K562 (cell line): ENCODE measurements around the gene SH3TC1. TPM values are rescaled to one million over a fixed set of nuclear protein-coding genes. Genes with fewer than 3 reads are reported as not detected.
A peak's percentile ranks its signal among the peaks of the same experiment; 100 is the strongest.

Experiments used
- ARID1B ChIP-seq: fragments of 450-650 bp; IDR thresholded peaks from 2 replicates; pipeline ENCODE4 v1.6.1; 2016; ENCODE audit warnings: antibody characterized with exemption, mild to moderate bottlenecking, inconsistent platforms
- ATF1 ChIP-seq, 2 experiments: fragments of 450-650 bp in 1 of 2; IDR thresholded peaks; 2 replicates each; pipeline ENCODE4 v1.6.1; 2016; ENCODE audit warnings: missing compliant biosample characterization in 1 of 2, missing genetic modification characterization in 1 of 2
- BRD4 ChIP-seq: fragments of 200-600 bp; sonication (generic); IDR thresholded peaks from 2 replicates; pipeline ENCODE4 v1.6.1; 2017; ENCODE audit warnings: inconsistent platforms
- EGR1 ChIP-seq: fragments of 450-650 bp; conservative IDR thresholded peaks from 2 replicates; pipeline ENCODE4 v1.6.1; 2017; ENCODE audit warnings: mild to moderate bottlenecking
- FOXJ3 ChIP-seq: sonication (generic); formaldehyde crosslinking; IDR thresholded peaks from 2 replicates; pipeline ENCODE4 v1.4.0; 2020; ENCODE audit warnings: mild to moderate bottlenecking, missing genetic modification reagents
- NCOA6 ChIP-seq: fragments of 450-650 bp; IDR thresholded peaks from 2 replicates; pipeline ENCODE4 v1.6.1; 2017; ENCODE audit warnings: mild to moderate bottlenecking
- NRF1 ChIP-seq, 2 experiments: fragments of 450-650 bp; IDR thresholded peaks in 1 of 2; conservative IDR thresholded peaks in 1 of 2; 2 replicates each; pipeline ENCODE4 v1.6.1; 2014; ENCODE audit warnings: mild to moderate bottlenecking in 2 of 2
- POLR2H ChIP-seq: IDR thresholded peaks from 2 replicates; pipeline ENCODE4 v1.6.1; 2016; ENCODE audit warnings: missing genetic modification characterization, low read depth, mild to moderate bottlenecking, control low read depth, missing compliant biosample characterization, moderate library complexity
- POU5F1 ChIP-seq: fragments of 150-350 bp; IDR thresholded peaks from 2 replicates; pipeline ENCODE4 v1.6.1; 2014; ENCODE audit warnings: borderline replicate concordance, low read length, low read depth, mild to moderate bottlenecking; ENCODE audit not compliant: partially characterized antibody
- PTRF ChIP-seq: fragments of 450-650 bp; IDR thresholded peaks from 2 replicates; pipeline ENCODE4 v1.6.1; 2016; ENCODE audit warnings: mild to moderate bottlenecking, missing genetic modification characterization, missing compliant biosample characterization
- PURB ChIP-seq: sonication (generic); formaldehyde crosslinking; IDR thresholded peaks from 2 replicates; pipeline ENCODE4 v1.9.0; 2021; ENCODE audit warnings: low read depth, mild to moderate bottlenecking, missing genetic modification reagents
- SMAD2 ChIP-seq: fragments of 150-350 bp; IDR thresholded peaks from 2 replicates; pipeline ENCODE4 v1.6.1; 2014; ENCODE audit warnings: low read depth, mild to moderate bottlenecking, low read length
- SRSF9 ChIP-seq: fragments of 200-400 bp; formaldehyde crosslinking; IDR thresholded peaks from 2 replicates; pipeline ENCODE4 v1.6.1; 2017; ENCODE audit warnings: low read depth, low read length, borderline replicate concordance
- ZNF41 ChIP-seq: fragments of 250-450 bp; sonication (Bioruptor Pico); conservative IDR thresholded peaks from 2 replicates; pipeline ENCODE4 v1.4.0; 2020; ENCODE audit warnings: mild to moderate bottlenecking
- ZNF583 ChIP-seq: fragments of 250-450 bp; sonication (Bioruptor Pico); IDR thresholded peaks from 2 replicates; pipeline ENCODE4 v1.4.0; 2020
- polyA plus RNA-seq, 8 experiments: library from polyadenylated mRNA; depleted of rRNA in 4 of 8; stranded (reverse) in 5 of 8; unstranded in 3 of 8; fragments of >200 nt; fragmentation: Nextera tagmentation in 2 of 8; fragmentation: Illumina TruSeq in 1 of 8; extraction: Ambion mirVana in 2 of 8; extraction: Trizol in 1 of 8; gene quantifications; 2 replicates each; pipeline versions ENCODE4 v1.2.1 to v1.2.3, GENCODE V29; 2011 to 2014; ENCODE audit warnings: inconsistent platforms in 1 of 8, missing spikeins in 1 of 8
- total RNA-seq, 7 experiments: library from RNA; depleted of rRNA in 6 of 7; stranded (reverse); fragments of >200 nt in 6 of 7; fragmentation: Illumina TruSeq in 2 of 7; extraction: Trizol in 2 of 7; gene quantifications; 2 replicates each; pipeline versions ENCODE4 v1.2.1 to v1.2.3, GENCODE V29; 2011 to 2021; ENCODE audit warnings: low replicate concordance in 1 of 7
- TF ChIP-seq, protein P1 (sequence below): IDR thresholded peaks from 2 replicates; pipeline ENCODE4 v1.6.1; 2011; ENCODE audit warnings: borderline replicate concordance, low read depth, mild to moderate bottlenecking, moderate library complexity, low read length; ENCODE audit not compliant: insufficient read depth, poor library complexity, severe bottlenecking
- TF ChIP-seq, protein P2 (sequence below): sonication (generic); formaldehyde crosslinking; IDR thresholded peaks from 2 replicates; pipeline ENCODE4 v1.5.0; 2020; ENCODE audit warnings: missing genetic modification reagents
- TF ChIP-seq, protein P3 (sequence below), 2 experiments: IDR thresholded peaks; 2 replicates each; pipeline ENCODE4 v1.6.1; 2011; ENCODE audit warnings: borderline replicate concordance in 1 of 2, control low read depth in 1 of 2, low read depth in 1 of 2, low read length in 1 of 2, mild to moderate bottlenecking in 1 of 2, mixed read lengths in 1 of 2, moderate library complexity in 1 of 2; ENCODE audit not compliant: insufficient read depth in 1 of 2, insufficient read length in 1 of 2, poor library complexity in 1 of 2, severe bottlenecking in 1 of 2; ENCODE audit errors: extremely low read depth in 1 of 2
- TF ChIP-seq, protein P4 (sequence below): fragments of 250-450 bp; sonication (Bioruptor Pico); IDR thresholded peaks from 2 replicates; pipeline ENCODE4 v1.4.0; 2020; ENCODE audit warnings: mild to moderate bottlenecking
- TF ChIP-seq, protein P5 (sequence below): IDR thresholded peaks from 2 replicates; pipeline ENCODE4 v1.6.1; 2014; ENCODE audit warnings: antibody characterized with exemption

The SH3TC1 gene
- total and polyA plus RNA-seq, 9 of the 15 experiments (the other 6 are each of a cell fraction or from before 2014, with no cell fraction given): 0.04 to 2.1 (median 0.48) TPM; not detected in 1

DNA sequence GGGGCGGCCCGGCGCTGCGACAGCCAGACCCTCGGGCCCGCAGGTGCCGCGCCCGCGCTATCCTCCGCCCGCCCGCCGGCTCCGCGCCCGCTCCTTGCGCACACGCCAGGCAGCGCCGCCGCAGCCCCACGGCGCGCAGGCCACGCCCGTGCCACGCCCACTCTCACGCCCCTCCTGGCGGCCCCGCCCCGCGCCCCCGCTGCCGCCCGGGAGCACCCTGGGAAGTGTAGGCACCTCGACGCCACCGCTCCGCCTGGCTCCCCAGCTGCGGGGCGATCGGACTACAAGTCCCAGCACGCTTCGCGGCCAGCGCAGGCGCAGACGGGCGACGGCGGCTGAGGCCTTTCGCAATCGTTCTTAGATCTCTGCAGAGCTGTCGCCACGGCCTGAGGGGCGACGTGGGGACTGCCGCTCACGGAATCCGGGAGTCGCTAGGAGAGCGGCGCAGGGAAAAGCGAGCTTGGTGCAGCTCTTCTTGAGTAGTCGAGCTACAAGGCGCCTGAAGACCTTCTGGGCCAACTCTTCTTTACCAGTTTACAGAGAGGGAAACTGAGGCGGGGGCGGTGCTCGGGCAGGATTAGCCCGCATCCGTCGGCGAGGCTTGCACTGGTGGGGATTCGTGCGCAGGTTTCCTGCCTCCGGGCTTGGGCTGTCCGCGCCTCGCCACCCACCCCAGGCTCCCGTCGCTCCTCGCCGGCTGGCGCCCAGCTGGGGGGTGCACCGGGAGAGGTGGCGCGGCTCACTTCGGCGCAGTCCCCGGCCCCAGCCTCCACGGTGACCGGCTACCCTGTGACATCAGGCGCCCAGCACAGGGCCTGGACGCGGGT lies 40.2 kb upstream of the SH3TC1 start, which contains the start of gene ABLIM2 (continued):
- TF ChIP-seq, protein P1, sequence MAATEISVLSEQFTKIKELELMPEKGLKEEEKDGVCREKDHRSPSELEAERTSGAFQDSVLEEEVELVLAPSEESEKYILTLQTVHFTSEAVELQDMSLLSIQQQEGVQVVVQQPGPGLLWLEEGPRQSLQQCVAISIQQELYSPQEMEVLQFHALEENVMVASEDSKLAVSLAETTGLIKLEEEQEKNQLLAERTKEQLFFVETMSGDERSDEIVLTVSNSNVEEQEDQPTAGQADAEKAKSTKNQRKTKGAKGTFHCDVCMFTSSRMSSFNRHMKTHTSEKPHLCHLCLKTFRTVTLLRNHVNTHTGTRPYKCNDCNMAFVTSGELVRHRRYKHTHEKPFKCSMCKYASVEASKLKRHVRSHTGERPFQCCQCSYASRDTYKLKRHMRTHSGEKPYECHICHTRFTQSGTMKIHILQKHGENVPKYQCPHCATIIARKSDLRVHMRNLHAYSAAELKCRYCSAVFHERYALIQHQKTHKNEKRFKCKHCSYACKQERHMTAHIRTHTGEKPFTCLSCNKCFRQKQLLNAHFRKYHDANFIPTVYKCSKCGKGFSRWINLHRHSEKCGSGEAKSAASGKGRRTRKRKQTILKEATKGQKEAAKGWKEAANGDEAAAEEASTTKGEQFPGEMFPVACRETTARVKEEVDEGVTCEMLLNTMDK: no peak
- no peak for TF ChIP-seq ATF1 (CRISPR knock-in tag; IDR thresholded peaks at IDR 0.05)
- peak; percentile 35; the same call in 1 of the 2 replicates for TF ChIP-seq ATF1 (tag; IDR thresholded peaks at IDR 0.05)
- peak; percentile 88 for TF ChIP-seq EGR1
- TF ChIP-seq ZNF583: no peak
- TF ChIP-seq, protein P2, sequence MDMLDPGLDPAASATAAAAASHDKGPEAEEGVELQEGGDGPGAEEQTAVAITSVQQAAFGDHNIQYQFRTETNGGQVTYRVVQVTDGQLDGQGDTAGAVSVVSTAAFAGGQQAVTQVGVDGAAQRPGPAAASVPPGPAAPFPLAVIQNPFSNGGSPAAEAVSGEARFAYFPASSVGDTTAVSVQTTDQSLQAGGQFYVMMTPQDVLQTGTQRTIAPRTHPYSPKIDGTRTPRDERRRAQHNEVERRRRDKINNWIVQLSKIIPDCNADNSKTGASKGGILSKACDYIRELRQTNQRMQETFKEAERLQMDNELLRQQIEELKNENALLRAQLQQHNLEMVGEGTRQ (CRISPR knock-in tag): no peak
- peak; percentile 95 to 96 for TF ChIP-seq NRF1 (conservative IDR thresholded peaks at IDR 0.05 in 1 of 2, IDR thresholded peaks at IDR 0.05 in 1 of 2)
- no peak for TF ChIP-seq BRD4
- TF ChIP-seq, protein P3, sequence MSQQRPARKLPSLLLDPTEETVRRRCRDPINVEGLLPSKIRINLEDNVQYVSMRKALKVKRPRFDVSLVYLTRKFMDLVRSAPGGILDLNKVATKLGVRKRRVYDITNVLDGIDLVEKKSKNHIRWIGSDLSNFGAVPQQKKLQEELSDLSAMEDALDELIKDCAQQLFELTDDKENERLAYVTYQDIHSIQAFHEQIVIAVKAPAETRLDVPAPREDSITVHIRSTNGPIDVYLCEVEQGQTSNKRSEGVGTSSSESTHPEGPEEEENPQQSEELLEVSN (IDR thresholded peaks at IDR 0.05; ENCODE audit: borderline replicate concordance in 1 of 2, extremely low read depth in 1 of 2, insufficient read depth in 1 of 2, insufficient read length in 1 of 2, low read depth in 1 of 2, low read length in 1 of 2, poor library complexity in 1 of 2, severe bottlenecking in 1 of 2): peak in 1 of 2 experiments; percentile 56
- no peak for TF ChIP-seq POLR2H (tag)
- TF ChIP-seq ARID1B: no peak
- TF ChIP-seq NCOA6: no peak
- no peak for TF ChIP-seq ZNF41 (CRISPR knock-in tag)
- TF ChIP-seq, protein P4, sequence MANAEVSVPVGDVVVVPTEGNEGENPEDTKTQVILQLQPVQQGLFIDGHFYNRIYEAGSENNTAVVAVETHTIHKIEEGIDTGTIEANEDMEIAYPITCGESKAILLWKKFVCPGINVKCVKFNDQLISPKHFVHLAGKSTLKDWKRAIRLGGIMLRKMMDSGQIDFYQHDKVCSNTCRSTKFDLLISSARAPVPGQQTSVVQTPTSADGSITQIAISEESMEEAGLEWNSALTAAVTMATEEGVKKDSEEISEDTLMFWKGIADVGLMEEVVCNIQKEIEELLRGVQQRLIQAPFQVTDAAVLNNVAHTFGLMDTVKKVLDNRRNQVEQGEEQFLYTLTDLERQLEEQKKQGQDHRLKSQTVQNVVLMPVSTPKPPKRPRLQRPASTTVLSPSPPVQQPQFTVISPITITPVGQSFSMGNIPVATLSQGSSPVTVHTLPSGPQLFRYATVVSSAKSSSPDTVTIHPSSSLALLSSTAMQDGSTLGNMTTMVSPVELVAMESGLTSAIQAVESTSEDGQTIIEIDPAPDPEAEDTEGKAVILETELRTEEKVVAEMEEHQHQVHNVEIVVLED (CRISPR knock-in tag): peak; percentile 74
- TF ChIP-seq FOXJ3: no peak
- no peak for TF ChIP-seq PURB (CRISPR knock-in tag)
- TF ChIP-seq, protein P5, sequence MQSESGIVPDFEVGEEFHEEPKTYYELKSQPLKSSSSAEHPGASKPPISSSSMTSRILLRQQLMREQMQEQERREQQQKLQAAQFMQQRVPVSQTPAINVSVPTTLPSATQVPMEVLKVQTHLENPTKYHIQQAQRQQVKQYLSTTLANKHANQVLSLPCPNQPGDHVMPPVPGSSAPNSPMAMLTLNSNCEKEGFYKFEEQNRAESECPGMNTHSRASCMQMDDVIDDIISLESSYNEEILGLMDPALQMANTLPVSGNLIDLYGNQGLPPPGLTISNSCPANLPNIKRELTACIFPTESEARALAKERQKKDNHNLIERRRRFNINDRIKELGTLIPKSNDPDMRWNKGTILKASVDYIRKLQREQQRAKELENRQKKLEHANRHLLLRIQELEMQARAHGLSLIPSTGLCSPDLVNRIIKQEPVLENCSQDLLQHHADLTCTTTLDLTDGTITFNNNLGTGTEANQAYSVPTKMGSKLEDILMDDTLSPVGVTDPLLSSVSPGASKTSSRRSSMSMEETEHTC: no peak
- no peak for TF ChIP-seq SRSF9
- TF ChIP-seq POU5F1: no peak
- TF ChIP-seq SMAD2: no peak
- TF ChIP-seq PTRF (tag): no peak
